ENCODE measurements around the gene DHRSX. TPM values are rescaled to one million over a fixed set of nuclear protein-coding genes. Genes with fewer than 3 reads are reported as not detected.

The DHRSX gene
- total RNA-seq, 1 donor from 2014 or later = 30.4 TPM

DNA sequence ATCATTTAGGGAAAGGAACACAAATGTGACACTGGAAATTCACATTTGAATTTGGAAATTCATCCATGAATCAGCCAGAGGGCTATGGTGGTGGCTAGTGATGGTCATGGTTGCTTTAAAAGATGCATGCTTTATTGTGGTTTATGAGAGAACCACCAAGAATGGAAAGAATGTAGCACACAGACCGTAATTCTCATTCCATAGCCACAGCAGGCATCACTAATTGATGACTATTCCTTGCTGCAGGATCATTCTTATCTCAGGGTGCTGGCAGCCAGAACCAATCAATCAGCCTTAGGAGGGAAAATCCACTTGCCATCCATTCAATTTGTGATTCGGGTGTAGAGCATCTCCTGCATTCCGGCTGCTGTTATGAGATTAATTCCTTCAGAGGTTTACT is 115.6 kb downstream of the DHRSX start:
- FAIRE-seq = peak; percentile 91
- Histone ChIP-seq H3K9me3 (ENCODE audit: insufficient read depth, low read depth, low read length) (no peaks in the 10 kb centered on the region), H3K79me2 (ENCODE audit: insufficient read depth, low read length) (peaks cover 15% of the 10 kb centered on the region), H2AFZ (ENCODE audit: low read depth, low read length) (no peak overlapping the region), H3K27me3 (ENCODE audit: insufficient read depth, low read length) (no peaks in the 10 kb centered on the region), H4K20me1 (ENCODE audit: insufficient read depth, low read length) (peaks cover 4% of the 10 kb centered on the region), H3K4me3 (ENCODE audit: insufficient read depth, low read depth, low read length) (no peak overlapping the region), H3K27ac (ENCODE audit: low read depth, low read length) (no peak overlapping the region), H3K4me2 (ENCODE audit: low read length) (no peak overlapping the region), H3K9ac (ENCODE audit: low read length) (no peak overlapping the region), H3K36me3 (ENCODE audit: insufficient read depth, low read length) (no peaks in the 10 kb centered on the region), H3K4me1 (ENCODE audit: insufficient read depth, low read length) (no peaks in the 10 kb centered on the region)
- Mint-ChIP-seq H3K27me3 (ENCODE audit: low read depth, unreplicated experiment) (no peaks in the 10 kb centered on the region), H3K9me3 (ENCODE audit: unreplicated experiment) (peaks cover 10% of the 10 kb centered on the region), H3K27ac (ENCODE audit: unreplicated experiment) (no peak overlapping the region), H3K4me3 (ENCODE audit: unreplicated experiment) (no peak overlapping the region), H3K4me1 (ENCODE audit: low read depth, unreplicated experiment) (no peaks in the 10 kb centered on the region), H3K36me3 (ENCODE audit: low read depth, unreplicated experiment) (peaks cover 27% of the 10 kb centered on the region)
- peak; percentile 97 for DNase-seq (ENCODE audit: low read depth)
- TF ChIP-seq EZH2 (IDR thresholded peaks at IDR 0.05; ENCODE audit: insufficient read depth, low read length) = no peak
- TF ChIP-seq, protein P1, sequence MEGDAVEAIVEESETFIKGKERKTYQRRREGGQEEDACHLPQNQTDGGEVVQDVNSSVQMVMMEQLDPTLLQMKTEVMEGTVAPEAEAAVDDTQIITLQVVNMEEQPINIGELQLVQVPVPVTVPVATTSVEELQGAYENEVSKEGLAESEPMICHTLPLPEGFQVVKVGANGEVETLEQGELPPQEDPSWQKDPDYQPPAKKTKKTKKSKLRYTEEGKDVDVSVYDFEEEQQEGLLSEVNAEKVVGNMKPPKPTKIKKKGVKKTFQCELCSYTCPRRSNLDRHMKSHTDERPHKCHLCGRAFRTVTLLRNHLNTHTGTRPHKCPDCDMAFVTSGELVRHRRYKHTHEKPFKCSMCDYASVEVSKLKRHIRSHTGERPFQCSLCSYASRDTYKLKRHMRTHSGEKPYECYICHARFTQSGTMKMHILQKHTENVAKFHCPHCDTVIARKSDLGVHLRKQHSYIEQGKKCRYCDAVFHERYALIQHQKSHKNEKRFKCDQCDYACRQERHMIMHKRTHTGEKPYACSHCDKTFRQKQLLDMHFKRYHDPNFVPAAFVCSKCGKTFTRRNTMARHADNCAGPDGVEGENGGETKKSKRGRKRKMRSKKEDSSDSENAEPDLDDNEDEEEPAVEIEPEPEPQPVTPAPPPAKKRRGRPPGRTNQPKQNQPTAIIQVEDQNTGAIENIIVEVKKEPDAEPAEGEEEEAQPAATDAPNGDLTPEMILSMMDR (IDR thresholded peaks at IDR 0.05; ENCODE audit: insufficient read depth, low read depth, low read length) = no peak

DNA sequence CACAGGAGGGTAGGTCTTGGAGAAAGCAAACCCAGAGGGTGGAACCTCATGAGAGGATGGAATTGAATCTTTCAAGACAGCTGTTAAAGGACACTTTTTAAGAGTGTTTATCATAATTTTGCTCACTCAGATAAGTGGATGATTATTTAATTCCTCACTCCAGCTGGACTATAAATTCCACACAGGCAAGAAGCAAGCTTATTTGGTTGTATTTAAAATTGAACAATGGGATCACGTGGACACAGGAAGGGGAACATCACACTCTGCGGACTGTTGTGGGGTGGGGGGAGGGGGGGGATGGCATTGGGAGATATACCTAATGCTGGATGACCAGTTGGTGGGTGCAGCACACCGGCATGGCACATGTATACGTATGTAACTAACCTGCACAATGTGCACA is 116.3 kb downstream of the DHRSX start:
- H3K27ac Mint-ChIP-seq (ENCODE audit: unreplicated experiment) = no peak overlapping the region
- Histone ChIP-seq H3K9ac (ENCODE audit: low read length) (no peak overlapping the region), H3K27me3 (ENCODE audit: insufficient read depth, low read length) (no peaks in the 10 kb centered on the region), H3K4me3 (ENCODE audit: insufficient read depth, low read depth, low read length) (no peak overlapping the region), H3K9me3 (ENCODE audit: insufficient read depth, low read depth, low read length) (no peaks in the 10 kb centered on the region), H3K27ac (ENCODE audit: low read depth, low read length) (no peak overlapping the region), H3K4me1 (ENCODE audit: insufficient read depth, low read length) (no peaks in the 10 kb centered on the region), H3K36me3 (ENCODE audit: insufficient read depth, low read length) (no peaks in the 10 kb centered on the region), H4K20me1 (ENCODE audit: insufficient read depth, low read length) (peaks cover 4% of the 10 kb centered on the region), H3K4me2 (ENCODE audit: low read length) (no peak overlapping the region), H3K79me2 (ENCODE audit: insufficient read depth, low read length) (peaks cover 15% of the 10 kb centered on the region), H2AFZ (ENCODE audit: low read depth, low read length) (no peak overlapping the region)
- peaks cover 27% of the 10 kb centered on the region for H3K36me3 Mint-ChIP-seq (ENCODE audit: low read depth, unreplicated experiment)
- DNase-seq (ENCODE audit: low read depth) (no peak), FAIRE-seq (no peak)
- TF ChIP-seq, protein P1 (IDR thresholded peaks at IDR 0.05; ENCODE audit: insufficient read depth, low read depth, low read length) = no peak
- no peaks in the 10 kb centered on the region for H3K4me1 Mint-ChIP-seq (ENCODE audit: low read depth, unreplicated experiment)
- no peak overlapping the region for H3K4me3 Mint-ChIP-seq (ENCODE audit: unreplicated experiment)
- H3K9me3 Mint-ChIP-seq (ENCODE audit: unreplicated experiment) = peaks cover 10% of the 10 kb centered on the region
- H3K27me3 Mint-ChIP-seq (ENCODE audit: low read depth, unreplicated experiment) = no peaks in the 10 kb centered on the region

DNA sequence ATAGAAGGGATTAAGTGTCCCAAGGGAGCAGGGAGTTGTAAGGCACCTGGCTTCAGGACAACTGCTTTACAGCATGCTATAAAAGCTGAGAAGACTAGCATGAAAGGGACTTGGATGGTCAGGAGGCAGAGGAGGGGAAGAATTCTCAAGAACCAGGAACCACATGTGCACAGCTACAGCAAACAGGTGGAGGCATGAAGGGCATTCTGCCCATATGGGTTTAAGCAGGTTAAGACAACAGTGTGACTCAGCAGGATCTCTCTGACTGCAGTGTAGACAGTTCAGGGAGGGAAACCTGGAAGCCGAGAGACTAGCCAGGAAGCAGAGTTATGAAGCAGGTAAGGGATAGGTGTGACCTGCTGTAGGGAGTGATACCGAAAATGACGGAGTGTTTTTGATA is 117.0 kb downstream of the DHRSX start:
- Histone ChIP-seq H3K4me3 (ENCODE audit: insufficient read depth, low read depth, low read length) (no peak overlapping the region), H3K27me3 (ENCODE audit: insufficient read depth, low read length) (no peaks in the 10 kb centered on the region), H3K27ac (ENCODE audit: low read depth, low read length) (no peak overlapping the region), H3K9ac (ENCODE audit: low read length) (no peak overlapping the region), H3K36me3 (ENCODE audit: insufficient read depth, low read length) (no peaks in the 10 kb centered on the region), H2AFZ (ENCODE audit: low read depth, low read length) (no peak overlapping the region), H3K4me2 (ENCODE audit: low read length) (no peak overlapping the region), H4K20me1 (ENCODE audit: insufficient read depth, low read length) (peaks cover 4% of the 10 kb centered on the region), H3K9me3 (ENCODE audit: insufficient read depth, low read depth, low read length) (no peaks in the 10 kb centered on the region), H3K4me1 (ENCODE audit: insufficient read depth, low read length) (no peaks in the 10 kb centered on the region), H3K79me2 (ENCODE audit: insufficient read depth, low read length) (peaks cover 15% of the 10 kb centered on the region)
- Mint-ChIP-seq H3K27me3 (ENCODE audit: low read depth, unreplicated experiment) (no peaks in the 10 kb centered on the region), H3K27ac (ENCODE audit: unreplicated experiment) (no peak overlapping the region), H3K4me1 (ENCODE audit: low read depth, unreplicated experiment) (no peaks in the 10 kb centered on the region), H3K9me3 (ENCODE audit: unreplicated experiment) (peaks cover 7% of the 10 kb centered on the region), H3K36me3 (ENCODE audit: low read depth, unreplicated experiment) (peaks cover 20% of the 10 kb centered on the region), H3K4me3 (ENCODE audit: unreplicated experiment) (no peak overlapping the region)
- TF ChIP-seq, protein P1 (IDR thresholded peaks at IDR 0.05; ENCODE audit: insufficient read depth, low read depth, low read length) = no peak
- TF ChIP-seq EZH2 (IDR thresholded peaks at IDR 0.05; ENCODE audit: insufficient read depth, low read length) = no peak
- FAIRE-seq (no peak), DNase-seq (ENCODE audit: low read depth) (no peak)
